UCSD-AML1 (cell line): Measurements from ENCODE around the gene RXRA.

ENCODE experiments used
- DNase-seq: peaks from one replicate; lab custom pipeline; 2025; ENCODE audit not compliant: unreplicated experiment; lab: John Stamatoyannopoulos, UW

Gene RXRA

GRCh38 chr9:134366223-134367031, 40.2 kb downstream of the RXRA start:
- peak; percentile 32 for DNase-seq

DNA sequence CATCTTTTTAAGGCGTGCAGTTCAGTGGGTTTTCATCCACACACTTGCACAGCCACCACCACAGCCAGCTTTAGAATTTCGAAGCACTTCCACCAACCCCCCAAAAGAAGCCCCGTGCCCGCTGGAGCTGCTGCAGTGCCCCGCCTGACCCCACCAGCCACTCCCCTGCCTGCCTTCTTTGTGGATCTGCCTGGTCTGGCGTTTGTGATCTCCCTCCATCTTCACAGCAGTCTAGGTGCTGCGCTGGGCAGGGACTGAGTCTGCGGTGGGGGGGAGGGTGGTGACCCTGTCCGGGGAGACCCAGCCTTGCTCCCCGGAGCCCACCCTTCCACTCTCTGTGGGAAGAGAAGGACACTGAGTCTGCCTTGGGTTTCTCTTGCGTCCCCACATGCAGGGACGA, 40.8 kb downstream of the RXRA start:
- DNase-seq: no peak

GRCh38 chr9:134367791-134368490, 41.7 kb downstream of the RXRA start:
- DNase-seq: no peak

DNA sequence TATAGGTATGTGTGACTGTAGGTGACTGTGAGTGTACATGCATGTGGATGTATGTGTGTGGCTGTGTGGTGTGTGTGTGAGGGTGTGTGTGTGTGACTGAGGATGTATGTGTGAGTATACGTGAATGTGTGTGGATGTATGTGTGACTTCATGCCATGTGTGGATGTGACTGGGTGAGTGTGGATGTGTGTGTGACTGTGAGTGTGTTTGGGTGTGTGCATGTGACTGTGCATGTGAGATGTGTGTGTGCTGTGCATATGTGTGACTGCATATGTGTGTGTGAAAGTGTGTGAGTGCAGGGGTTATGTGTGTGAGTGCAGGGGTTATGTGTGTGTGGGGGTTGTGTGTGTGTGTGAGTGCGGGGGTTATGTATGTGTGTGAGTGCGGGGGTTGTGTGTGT, 42.3 kb downstream of the RXRA start:
- DNase-seq: no peak

DNA sequence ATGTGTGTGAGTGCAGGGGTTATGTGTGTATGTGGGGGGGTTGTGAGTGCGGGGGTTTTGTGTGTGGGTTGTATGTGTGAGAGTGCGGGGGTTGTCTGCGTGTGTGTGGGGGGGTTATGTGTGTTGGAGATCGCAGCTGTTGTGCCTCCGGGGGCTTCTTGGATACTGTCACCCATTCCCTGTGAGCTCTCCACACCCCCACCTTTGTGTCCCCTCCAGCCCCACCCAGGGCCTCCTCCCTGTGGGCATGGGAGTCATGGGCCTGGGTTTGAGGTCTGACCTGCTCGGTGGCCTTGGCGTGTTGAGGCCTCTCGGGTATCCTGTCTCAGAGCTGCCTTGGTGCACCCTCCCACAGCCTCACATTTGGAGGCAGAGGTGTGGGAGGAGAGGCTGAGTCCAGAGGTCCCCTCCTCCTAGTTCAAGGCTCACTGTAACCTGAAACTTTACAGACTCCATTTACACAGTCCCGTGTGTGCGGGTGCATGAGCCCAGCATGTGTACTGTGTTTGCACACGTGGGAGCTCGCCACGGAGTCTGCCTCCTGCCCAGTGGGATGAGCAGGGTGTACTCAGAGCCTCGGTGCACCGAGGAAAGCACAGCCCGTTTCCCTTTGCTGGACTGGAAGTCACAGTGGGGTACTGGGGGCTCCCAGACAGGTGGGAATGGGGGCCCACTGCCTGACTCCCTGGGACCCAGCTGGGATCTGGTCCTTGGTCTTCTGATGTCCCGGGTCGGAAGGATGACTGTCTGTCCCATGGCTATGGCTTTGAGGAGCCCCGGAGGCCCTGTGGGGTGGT, 43.4 kb downstream of the RXRA start:
- peak; percentile 26 for DNase-seq

- no peak for DNase-seq
Measured at GRCh38 chr9:134370213-134370492, 43.9 kb downstream of the RXRA start.

DNA sequence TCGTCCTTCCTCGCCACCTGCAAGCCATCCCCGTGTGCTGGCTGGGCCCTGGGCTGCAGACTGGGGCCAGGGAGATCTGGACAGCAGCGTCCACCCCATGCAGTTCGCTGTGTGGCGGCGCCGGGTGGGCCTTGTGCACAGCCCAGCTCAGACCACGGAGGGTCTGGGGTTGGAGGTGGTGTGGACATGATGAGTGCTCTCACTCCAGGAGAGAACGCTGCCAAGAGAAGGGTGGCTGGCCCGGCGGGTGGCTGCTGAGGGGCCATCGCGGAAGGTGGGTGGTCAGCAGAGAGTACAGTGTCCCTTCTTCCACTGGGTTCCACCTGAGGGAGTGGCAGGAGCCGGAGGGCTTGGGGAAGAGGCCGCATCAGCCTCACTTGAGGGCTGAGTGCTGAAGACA, 44.4 kb downstream of the RXRA start:
- no peak for DNase-seq

DNA sequence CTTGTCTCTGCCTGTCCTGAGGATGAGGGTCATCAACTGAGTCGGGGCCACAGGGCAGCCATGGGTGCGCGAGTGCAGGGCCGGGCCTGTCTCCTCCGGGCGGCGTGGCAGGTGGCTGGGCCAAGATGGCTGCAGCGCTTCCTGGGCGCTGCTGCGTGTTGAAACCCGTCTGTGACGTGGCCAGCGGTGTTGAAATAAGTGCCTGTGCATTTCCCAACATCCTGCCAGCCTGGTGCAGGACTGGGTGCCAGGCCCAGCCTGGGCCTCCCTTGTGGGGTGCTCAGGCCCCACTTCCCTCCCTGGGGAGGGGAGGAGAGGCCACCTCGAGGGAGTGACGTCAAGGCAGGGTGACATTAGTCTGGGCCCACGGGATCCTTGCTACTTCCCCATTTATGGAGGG, 45.5 kb downstream of the RXRA start:
- no peak for DNase-seq

DNA sequence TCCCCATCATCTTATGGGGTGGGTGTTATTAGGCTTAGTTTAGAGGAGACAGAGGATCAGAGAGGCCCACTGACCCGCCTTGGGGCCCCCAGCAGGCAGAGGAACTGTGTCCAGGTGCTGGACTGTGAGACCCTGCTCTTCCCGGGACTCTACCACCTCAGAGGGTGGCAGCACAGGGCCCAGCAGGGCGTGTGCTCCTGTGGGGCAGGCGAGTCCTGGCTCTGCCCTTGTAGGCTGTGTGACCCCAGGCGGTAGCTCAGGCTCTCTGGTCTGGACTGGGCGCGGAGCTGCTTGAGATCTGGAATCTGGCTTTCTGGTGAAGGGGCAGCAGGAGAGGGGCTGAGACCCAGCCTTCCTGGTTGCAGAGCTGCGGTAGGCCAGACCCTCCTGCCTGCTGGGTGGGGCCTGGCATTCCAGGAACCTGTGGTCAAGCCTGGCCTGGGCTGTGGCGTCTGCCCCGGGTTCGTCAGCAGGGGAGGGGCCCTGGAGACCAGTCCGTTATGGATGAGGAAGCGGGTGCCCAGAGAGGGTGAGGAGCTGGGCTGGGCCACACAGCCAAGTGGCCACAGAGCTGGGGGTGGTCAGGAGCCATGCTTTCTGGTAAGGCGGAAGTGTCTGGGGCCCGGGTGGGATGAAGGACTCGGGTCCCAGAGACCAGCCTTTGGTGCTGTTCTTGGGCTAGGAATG, 46.5 kb downstream of the RXRA start:
- DNase-seq: peak; percentile 36

- no peak for DNase-seq
Measured at GRCh38 chr9:134373269-134373668, 47.0 kb downstream of the RXRA start.

GRCh38 chr9:134373953-134374300, 47.7 kb downstream of the RXRA start:
- no peak for DNase-seq

DNA sequence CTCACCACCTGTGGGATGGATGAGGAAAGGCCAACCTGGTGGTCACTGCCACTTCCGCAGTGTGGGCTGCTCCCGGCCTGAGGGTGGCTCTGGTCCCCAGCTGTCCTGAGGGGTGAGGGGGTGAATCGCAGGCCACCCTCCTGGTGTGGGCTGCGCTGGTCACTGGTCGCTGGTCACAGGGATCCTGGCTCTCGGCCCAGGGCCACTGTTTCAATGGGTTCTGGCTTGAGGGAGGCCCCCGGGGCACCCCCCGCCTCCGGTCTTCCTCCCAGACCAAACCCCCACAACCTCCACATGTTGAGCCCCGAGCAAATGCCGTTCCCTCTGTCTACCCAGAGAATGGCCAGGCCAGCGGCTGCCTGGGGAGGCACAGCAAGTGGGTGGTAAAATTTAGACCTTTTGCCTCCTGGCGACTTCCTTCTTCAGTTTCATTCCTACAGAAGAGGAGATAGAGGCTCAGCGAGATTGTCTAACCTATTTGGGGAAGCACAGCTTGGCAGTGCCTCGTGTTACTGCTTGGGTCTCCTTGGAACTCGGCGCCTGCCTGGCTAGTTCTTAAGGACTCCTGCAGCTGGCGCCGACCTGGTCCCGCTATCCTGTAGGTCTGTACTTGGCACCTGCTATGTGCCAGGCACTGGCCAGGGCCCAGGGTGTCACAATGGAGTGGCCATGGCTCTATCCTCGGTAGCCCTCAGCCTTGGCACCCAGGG, 48.2 kb downstream of the RXRA start:
- DNase-seq: no peak

DNA sequence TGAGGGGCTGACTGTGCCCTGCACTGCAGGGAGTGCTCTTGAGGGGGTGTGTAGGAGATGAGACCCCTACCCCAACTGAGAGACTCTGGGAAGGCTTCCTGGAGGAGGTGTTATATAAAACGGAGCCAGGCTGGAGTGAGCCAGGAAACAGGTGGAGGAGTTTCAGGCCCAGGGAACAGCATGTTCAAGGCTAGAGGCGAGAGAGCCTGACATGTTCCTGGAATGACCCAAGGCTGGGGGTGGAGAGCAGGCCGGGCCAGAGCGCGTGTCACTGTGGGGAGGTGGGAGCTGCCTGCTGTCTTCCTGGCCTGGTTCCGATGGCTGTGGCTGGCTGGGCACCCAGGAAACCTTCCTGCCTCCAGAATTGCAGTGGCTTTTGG, 48.7 kb downstream of the RXRA start:
- peak; percentile 46 for DNase-seq

DNA sequence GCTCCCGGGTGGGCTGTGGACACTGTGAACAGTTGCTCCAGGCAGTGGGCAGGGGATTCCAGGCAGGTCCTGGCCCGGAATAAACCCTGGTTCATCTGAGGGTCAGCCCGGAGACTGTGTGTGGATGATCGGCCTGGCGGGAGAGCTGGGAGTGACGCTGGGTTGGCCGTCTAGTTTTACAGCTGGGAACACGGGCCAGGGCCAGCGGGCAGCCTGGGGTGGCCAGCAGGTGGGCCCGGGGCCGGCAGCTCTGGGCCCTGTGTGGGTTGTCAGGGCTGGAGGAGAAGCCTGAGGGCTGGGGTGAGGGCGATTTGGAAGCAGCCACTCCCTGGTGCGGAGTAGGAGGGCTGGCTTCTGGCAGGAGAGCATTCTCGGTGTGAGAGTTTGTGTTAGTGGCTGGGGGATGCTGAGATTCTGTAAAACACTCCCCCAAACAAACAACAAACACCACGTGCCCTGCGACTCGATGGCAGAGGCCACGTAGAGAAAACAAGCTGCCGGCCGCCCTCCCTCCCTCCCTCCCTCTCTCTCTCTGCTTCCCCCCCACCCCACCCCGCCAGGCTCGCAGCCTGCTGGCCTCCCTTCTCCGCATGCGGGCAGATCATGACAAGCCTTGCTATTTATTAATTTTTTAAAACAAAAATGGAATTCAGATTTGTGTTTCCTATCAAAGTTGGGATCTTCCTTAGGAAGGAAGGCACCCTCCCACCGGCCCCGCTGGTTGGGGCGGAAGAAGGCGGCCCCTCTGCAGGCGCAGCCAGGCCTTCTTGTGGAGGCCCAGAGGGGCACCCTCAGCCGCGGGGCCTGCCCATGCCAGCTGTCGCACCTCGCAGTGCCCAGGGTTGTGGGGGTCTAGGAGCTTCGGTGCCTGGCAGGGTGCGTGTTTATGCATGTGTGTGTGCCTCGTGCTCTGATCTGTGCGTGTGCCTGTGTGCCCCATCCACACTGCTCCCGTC, 49.5 kb downstream of the RXRA start:
- DNase-seq: peak; percentile 47

- no peak for DNase-seq
Measured at GRCh38 chr9:134376386-134377142, 50.3 kb downstream of the RXRA start.

GRCh38 chr9:134377143-134377484, 50.9 kb downstream of the RXRA start:
- DNase-seq: no peak

DNA sequence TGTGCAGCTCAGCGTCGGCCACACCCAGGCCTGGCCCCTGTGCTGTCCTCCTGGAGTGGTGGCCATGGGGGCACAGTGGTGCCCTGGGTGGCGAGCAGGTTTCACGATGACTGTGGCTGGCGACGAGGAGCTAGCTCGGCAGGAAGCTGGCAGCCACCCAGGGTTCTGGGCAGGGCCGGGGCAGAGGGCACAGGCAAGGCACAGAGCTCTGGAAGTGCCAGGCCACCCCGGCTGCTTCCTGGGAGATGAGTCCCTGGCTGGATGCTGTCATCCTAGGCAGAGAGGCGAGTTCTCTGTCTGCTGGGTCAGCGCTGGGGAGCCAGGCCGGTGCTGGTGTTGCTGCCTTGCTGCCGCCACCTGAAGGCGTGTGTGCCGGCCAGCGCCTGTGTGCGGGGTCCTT, 51.7 kb downstream of the RXRA start:
- DNase-seq: no peak

DNA sequence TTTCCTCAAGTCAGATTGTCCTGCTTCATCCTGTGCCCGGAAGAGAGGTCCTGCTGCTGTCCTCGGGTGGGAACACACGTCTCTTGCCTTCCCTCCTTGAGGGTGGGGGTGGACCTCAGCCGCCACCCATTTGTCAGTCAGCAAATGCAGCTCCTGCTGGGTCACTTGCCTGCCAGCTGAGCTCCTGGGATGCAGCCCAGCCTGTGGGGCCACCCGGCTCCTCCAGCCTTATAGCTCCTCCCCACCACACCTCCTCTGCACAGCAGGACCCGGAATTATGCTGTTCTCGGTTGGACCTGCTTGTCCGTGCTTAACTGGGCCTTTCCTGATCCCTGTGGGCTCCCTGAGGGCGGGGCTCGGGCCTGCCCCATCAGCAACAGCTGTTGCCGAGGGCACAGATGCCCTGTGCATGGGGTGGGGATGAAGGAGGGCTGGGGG, 52.7 kb downstream of the RXRA start:
- no peak for DNase-seq

GRCh38 chr9:134379831-134380365, 53.6 kb downstream of the RXRA start:
- no peak for DNase-seq
